NCI-H510A (cell line): ENCODE results near the gene RNF43.
A peak's percentile ranks its signal among the peaks of the same experiment; 100 is the strongest.

ENCODE experiments used
- DNase-seq: peaks from one replicate; lab custom pipeline; 2025; lab: John Stamatoyannopoulos, UW

The RNF43 gene

DNA sequence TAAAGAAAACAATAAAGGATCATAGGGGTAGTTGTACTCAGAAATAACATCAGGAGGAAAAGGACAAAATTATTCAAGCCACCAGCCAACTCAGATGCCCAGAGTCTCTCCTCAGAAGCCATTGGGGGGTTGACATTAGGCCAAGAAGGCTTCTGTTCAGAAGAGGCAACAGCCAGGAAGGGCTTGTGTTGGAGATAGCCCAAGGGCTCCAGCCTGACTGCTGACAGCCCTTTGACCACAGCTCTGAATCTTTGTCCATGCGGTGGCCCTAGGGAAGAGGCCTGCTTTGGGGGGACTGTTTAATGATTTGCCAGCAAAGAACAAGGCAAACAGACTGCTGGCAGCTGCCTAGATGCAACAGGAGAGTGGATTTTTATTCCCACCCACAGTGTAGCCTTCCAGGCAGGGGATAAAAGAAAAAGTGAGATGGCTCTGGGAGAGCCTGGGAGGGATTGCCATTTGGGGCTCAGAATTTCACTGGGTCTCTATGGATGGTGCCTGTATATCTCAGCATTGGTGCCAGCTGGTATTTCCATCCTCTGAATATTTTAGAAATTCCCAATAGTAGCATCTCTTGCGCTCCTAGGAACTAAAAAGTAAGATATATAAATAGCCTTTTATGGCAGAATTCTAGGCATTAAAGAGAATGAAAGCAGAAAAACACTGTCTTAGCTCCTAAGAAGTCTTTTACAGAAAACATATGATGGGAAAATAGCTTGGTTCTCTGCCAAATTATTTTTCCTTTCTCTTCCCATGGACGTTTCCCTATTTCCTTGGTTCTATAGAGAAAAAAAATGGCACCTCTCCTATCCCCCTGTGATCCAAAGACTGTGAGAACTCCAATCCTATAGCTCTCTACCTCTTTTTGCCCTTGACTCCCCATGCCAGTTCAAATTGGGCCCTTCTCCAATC is 36.0 kb downstream of the RNF43 start:
- DNase-seq, result no peak

DNA sequence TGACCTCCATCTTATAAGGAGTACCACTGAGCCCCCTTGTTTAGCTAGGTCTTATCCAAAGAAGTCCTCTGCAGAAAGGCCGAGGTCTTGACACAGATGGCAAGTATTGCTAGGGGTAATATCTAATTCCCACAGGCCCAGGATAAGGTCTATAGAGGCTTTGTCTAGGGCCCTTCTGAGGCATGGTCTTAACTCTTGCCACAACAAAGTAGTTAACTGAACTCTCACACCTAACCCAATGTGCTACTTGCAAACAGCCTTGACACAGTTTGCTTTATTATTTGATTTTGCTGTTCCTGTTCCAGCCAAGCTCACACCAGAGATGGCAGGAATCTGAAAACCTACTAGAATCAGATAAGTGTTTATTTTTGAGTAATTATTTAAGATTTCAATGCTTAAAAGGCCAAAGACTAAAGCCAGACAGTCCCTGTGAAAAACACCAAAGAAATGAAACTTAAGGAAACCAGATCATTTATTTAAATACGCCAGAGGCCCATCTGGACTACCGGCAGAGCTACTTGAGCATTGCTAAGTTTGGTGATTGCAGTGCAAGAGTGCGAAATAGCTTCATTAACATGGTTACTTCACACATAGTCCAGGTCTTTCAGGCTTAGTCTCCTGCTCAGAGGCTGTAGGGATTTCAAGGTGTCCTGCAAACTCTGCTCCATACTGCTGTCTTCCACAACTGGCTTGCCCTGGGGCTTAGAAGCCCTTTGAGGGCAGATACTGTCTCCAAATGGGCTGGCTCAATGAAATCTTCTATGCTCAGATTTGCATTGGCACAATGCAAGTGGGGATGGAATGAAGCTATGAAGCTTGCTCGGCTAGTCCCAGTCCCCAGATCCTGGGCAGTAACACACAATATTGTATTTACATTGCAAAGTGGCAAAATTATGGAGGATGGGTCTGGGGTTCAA is 36.9 kb downstream of the RNF43 start:
- no peak for DNase-seq

DNA sequence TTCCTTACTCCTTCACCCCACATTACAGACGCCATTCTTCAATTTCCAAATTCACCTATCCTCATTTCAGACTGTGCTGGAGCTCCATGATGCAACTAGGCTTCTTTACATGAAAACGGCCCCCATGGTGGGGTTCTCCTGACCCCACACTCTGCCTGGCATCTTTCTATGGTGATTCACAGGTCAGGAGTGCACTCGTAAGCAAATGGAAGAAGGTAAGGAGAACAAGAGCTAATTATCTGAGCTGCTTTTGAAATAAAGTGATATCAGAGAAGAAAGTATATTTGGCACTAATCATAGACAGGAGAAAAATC is 37.9 kb downstream of the RNF43 start:
- no peak for DNase-seq

DNA sequence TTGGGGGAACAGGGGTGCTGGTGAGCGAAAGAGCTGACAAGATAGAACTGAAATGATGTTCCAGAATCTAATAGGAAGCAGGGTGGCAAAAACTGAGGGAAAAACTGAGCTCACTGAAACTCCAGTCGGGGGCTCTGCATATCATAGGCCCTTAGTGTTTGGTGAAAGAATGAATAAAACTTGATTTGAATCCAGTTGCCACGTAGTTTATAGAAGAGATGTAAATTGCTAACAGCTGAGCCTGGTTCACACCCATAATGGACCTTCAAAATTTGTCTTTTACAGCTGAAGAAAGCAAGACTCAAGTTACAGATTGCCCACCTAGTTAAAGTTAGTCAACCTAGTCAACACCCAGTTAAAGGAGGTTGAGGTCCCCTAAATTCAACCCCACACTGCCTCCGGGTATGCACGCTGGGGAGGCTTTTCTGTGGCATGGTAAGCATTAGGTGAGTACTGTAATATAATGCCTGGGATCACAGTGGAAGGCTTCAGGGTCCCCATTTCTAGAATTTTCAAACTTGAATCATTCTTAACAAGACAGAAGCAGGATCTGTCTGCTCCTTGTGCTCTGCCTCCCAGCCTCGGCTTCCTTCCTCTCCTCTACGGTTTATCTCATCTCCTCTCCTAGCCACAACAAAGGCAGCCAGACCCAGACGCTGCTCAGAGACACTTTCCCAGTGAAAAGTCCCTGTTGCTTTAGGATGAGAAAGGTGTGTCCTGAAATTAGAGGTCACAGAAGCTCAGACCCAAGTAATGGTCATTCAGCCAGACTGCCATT is 38.4 kb downstream of the RNF43 start:
- no peak for DNase-seq

DNA sequence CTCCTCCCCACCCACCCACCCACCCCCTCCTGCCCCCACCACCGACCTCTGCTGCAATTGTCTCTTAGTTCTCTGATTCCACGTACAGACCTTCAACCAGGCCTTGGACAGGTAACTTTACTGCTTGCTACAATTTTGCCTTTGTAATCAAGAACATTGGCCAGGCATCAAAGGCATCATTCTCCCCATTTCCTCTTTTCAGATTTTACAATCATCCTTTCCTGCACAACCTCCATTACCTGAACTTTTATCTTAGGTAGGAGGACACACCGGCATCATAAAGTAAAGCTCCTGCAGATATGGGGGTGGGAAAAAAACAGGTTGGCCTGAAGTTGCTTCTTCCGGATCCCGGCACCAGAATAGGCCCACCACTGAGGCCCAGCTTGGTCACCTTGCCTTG is 39.7 kb downstream of the RNF43 start:
- DNase-seq, result no peak

DNA sequence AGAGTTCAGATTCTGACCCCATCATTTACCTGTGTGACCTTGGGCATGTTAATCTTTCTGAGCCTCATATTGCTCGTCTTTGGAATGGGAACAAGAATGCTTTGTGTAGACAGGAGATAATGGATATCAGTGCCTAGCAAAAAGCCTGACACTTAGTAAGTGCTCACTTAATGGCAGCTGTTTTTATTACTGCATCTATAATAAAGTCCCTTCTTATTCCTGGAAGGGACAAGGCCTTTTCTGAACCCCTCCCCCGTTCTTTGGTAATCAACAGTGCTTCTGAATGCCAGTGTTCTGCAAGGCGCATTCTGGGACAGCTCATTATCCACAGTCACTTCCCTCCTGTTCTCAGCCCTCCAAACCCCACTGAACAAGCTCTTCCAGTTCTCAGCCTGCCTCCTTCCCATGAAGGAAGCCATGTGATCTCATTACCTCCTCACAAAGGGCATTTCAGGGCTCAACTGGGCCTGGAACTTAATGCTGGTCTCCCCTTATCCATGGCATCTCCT is 40.2 kb downstream of the RNF43 start:
- DNase-seq, result peak; percentile 3

DNA sequence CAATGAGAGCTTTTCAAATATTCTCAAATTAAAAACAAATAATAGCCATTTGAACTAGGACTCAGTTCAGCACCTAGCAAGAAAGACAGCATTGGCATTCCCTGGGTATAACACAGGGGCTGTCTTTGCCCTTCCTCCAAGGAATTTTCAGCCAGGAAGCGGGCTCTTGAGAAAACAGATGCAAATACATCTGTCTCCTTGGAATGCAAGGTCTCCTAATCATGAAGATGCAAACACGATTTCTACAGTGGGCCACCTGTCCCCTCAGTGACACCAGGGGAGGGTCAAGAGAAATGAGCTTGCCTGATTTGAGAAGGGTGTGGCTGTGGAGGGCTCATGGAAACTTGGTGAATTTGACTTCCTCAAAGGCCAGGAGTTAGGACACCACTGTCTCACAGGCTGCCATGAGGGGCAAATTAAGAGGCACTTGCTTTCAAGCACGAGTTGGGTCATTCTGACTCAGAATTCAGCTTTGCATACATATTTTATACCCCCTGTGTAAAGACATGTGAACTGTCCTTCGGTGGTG is 40.8 kb downstream of the RNF43 start:
- DNase-seq, result no peak

DNA sequence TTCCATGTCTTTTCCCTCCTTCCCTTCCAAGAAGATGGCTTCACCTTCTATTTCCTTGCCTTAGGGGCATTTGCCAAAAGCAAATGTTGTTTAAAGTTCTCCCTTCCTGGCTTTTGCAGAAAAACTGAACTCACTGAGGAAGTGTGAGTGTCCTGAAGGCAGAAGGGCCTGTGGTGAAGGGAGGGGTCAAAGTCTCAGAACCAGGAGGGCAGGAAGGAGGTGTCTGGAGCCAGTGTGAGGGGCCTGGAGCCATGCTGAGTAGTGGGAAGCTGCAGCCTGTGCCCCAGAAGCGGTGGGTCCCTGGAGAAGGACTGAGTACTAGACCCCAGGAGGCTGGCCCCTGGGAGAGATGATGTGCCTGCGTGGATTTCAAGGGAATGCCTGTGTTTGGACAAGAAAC is 41.5 kb downstream of the RNF43 start:
- no peak for DNase-seq

DNA sequence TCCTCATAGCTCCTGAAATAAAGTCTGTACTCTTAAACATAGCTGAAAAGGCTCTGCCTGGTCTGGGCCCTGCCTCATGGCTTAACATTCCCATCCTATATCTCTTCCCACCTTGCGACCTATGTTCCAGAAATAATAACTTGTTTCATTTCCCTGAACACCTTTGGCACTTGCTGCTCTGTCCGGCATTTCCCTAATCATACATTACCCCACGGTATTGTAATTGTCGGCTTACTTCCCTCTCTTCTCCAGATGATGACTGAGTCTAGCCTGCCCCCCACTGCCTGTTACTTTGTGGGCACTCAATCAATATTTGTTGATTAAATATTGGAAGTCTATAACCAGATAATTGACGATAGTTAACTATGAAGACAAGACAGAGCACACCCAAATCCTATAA is 42.1 kb downstream of the RNF43 start:
- no peak for DNase-seq

DNA sequence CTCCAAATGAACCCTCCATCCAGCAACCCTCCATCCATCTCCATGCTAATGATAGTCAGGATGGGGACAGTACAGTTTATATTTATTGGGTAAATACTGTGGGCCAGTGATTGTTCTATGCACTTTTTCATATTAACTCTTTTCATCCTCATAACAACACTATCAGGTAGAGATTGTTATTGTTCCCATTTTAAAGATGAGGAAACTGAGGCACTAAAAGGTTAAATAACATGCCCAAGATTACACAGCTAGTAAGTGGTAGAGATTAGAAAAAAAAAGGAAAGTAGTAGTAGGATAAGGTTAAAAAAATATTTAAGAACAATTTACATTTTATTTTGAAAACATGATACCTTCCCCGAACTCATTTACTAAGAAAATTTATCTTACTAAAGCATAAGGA is 43.4 kb downstream of the RNF43 start:
- DNase-seq, result no peak

DNA sequence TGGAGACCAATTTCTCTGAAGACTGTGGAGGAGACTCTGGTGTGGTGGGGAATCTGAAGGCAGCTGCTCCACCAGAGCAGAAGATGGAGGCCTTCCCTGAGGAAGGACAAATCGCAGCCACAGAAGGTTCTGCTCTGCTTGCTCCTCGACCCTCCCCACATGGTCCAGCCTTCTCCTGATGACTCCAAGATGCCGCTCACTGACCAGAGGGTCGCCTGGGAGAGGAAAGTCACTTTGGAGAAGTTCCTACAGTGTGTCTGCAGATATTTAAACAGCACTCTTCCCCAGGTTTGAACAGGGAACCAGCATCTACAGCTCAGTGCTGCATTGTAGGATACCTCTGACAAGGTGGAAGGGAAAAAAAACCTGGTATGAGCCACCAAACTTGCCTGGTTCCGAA is 44.3 kb downstream of the RNF43 start:
- no peak for DNase-seq

DNA sequence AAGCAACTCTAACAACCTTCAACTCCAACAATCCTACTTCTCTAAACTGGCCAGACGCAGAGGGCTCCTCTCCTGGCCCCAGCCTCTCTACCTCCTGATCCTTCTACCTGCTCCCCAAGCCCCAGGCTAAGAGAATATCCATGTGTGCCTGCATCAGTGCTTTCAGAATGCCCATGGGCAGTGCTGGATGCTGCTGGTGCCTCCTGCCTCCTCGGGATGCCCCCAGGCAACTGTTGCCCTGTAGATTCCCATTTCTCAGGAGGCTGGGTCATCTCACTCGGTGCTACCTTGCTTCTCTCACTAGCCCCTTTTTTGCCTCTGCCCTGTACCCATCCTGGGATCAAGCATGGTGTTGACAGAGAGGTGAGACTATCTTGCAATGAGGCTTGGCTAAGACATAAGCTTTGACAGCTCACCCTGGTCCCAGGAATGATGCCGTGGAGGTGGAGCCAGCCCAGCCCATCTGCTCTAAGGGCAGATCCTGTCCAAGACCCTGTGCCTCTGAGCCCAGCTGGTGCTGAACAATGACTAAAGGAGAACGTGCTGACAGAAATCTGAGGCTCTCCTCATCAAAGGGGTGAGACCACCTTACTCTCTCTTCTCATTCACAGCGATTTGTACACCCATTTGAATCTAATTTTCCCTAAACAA is 45.9 kb downstream of the RNF43 start:
- no peak for DNase-seq

DNA sequence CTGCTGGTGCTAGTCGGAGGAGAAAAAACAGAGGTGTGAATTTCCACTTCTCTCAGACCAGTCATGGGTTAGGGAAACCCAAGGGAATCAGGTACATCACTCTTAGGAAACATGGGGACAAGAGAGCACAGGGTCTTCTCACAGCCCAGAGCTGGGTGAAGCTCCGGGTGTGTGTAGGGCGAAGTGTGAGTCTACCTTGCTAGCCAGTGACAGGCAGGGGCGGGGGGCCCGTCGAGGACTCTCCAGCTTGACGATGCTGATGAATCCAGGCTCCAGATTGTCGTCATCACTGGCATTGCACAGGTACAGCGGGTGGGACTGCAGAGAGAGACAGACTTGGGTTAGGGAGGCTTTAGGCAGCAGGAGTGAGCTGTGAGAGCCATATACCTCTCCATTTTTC is 46.6 kb downstream of the RNF43 start:
- DNase-seq, result no peak

DNA sequence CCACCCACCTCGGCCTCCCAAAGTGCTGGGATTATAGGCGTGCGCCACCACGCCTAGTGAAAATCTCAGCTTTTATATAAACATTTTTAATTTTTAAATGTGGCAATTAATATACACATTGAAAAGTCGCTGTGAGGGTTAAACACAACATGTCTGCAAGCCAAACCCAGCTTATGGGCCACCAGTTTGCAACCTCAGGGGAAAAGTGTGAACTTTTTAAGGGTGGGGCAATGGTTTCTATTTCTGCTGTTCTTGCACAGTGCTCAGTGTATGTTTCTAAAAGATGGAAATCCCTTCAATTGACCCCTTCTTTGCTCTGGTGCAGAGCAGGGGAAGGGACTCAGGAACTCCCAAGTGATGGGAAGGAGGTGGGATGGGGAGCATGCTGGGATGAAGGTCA is 47.0 kb downstream of the RNF43 start:
- DNase-seq, result no peak

DNA sequence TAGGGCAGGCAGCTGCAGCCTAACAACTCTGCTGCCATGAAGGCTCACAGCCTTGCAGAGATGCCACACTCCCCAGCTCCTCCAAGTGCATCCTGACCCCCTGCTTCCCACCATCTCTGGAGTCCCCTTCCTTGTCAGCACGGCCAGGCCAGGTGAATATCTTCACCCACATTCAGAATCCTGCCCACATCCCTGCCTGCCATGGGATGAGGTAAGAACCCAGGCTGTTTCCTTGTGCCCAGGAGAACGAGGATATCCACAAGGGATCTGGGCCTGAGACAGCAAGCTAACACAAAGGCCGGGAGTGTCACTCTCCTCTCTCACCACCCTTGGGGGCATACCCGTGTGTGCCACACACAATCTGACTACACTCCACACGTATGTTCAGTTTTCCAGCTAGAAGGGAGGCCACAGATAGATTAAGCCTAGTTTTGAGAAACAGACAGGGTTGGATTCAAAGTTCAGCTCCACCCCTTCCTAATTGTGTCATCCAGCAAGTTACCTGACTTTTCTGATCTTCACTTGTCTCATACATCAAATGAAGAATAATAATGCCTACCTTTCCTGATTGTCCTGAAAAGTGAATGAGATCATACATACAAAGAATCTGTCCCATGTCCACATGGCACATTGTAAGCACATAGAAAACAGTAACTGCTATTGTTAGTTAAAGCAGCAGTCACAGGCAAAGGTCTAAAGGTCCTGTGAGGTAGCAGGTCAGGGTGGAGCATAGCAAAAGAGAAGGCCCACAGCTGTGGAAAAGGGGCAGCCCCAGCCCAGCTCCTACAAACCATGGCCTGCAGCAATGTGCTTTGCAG is 47.9 kb downstream of the RNF43 start:
- DNase-seq, result no peak

DNA sequence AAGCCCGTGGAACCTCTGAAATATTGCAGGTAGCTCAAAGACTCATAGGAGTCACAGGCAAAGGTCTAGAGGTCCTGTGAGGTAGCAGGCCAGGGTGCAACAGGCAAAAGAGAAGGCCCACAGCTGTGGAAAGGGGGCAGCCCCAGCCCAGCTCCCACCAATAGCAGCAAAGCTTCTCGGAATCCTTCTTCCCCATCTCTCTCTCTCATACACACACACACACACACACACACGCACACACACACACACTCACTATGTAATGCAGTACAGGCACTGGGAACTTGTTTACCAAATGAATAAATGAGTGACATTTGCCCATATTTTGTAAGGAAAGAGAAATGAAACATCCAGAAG is 48.5 kb downstream of the RNF43 start:
- DNase-seq, result no peak
